HG03108 (cell line): ENCODE data around the gene FOXK1.

Experiments used
- ATAC-seq: cut with Tn5 transposase; IDR thresholded peaks from one replicate; pipeline ENCODE4 v1.9.1; 2021; ENCODE audit warnings: moderate library complexity; ENCODE audit not compliant: unreplicated experiment

Gene FOXK1

DNA sequence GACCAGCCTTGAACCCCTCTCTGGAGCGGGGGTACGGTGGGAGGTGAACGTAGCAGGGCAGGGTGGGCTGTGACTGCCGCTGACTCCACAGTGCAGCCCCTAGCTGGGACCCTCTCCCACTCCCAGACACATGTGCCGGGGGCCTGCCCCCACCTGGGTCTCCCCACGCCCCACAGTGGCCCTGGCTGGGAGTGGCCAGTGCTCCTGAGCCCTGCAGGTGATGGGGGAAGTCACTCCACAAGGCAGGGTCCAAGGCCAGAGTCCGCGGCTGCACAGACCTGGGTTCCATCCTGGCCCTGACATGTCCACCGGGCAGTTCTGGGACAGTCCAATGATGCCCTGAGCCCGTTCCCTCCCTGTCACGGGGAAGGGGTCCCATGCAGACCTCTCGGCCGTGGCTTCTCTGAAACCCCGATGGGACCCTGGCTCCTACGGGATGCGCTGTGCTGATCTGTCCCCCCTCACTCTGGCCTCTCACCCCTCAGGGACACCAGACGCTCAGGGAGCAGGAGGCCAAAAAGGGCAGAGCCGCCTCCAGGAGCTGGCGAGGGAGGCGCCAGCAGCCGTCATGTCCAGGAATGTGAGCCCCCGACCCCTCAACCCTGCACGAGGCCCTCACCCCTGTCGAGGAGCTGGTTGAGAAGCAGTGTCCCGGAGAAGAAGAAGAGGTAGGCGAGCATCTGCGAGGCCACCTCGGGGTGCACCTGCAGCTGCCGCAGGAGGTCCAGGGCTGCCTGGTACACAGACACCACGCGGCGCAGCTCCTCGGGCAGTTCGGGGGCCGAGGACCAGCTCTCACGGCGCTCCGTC lies 133.7 kb downstream of the FOXK1 start:
- no peak for ATAC-seq

DNA sequence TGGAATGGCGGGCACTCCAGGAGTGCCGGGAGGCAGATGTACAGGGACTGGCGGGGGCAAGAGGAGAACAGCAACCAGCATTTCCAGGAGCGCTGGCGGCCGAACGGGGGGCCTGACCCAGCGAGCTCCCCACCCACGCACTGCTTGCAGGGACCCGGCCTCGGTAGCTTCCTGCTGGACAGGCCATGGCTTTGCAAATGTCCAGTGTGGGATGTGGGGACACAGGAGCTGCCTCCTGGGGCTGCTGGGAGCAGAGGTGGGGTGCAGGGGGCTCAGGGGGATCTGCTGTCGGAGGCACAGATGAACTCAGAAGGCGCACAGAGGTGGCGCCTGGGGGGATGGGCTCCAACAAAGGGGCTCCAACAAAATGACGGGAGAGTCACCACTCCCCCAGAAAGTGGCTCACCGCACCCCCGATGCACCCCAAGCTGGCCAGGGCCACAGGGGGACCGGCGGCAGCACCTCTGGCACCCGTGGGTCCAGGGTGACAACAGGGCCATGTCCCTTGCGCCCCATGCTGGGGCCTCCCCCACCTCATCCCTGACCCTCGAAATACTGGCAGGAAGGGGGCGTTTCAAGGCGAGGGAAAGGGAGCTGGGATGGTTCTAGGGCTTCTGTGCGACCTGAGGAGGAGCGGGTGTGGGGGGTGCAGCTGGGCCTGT lies 134.5 kb downstream of the FOXK1 start:
- ATAC-seq: no peak

DNA sequence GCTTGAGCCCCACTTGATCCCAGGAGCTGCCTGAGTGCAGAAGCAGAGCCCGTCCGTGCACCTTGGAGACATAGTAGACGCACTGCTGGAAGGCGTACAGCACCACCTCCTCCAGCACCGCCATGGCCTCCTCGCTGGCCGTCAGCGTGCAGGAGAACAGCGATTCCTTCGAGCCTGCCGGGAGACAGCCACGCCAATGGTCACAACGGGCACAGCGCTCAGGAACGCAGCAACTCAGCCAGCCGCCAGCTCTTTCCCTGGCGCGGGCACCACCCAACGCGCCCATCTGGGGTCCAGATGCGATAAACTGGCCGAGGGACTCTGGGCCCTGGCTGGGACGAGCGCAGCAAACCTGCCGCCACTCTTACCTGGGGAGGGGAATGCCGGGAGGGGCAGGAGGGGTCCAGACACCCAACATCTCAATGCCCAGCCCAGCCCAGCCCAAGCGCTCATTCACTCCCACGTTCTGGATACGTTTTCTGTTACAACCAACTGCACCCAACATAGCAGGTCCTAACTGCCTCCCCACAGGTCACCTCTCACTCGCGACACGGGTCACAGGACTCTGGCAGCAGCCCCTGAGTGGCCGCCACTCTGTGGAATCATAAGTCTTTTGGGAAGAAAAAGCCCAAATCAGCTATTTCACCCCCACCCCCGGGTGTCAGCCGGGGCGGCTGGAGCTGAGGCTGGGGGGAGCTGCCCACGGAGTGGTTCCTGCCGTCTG lies 135.2 kb downstream of the FOXK1 start:
- no peak for ATAC-seq

DNA sequence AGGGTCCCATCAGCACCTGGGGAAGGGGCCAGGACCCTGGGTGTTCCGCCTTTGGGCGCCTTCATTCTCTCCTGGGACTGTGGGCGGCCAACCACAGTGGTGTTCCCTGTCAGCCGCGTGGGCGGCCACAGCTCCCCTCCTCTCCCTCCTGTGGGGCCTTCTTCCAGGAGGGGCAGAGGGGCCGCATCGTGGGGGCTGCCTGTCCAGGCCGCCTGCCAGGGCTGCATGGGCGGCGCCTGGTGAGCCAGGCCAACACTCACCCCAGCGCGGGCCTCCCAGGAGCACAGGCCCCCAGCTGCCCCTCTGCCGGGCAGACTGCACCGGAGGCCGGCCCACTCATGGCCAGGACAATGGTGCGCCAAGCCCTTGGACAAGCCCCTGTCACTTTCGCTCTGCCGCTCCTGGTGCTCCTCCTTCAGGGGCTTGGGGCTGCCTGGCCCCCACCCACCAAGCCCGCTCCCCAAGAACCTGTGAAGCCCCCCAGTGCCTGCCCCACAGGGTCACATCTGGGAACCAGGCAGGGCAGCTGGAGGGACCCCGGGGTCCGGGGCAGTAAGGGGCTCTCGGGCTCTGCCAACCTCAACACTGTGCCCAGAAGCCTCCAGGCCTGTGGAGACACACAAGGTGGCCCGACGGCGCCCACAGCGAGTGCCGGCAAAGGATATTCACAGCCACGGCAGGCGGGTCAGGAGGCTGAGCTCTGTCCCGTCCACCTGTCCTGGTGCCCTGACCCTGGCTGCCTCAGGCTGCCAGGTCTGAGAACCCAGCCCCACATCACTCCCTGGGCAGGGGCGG lies 136.1 kb downstream of the FOXK1 start:
- ATAC-seq: no peak

DNA sequence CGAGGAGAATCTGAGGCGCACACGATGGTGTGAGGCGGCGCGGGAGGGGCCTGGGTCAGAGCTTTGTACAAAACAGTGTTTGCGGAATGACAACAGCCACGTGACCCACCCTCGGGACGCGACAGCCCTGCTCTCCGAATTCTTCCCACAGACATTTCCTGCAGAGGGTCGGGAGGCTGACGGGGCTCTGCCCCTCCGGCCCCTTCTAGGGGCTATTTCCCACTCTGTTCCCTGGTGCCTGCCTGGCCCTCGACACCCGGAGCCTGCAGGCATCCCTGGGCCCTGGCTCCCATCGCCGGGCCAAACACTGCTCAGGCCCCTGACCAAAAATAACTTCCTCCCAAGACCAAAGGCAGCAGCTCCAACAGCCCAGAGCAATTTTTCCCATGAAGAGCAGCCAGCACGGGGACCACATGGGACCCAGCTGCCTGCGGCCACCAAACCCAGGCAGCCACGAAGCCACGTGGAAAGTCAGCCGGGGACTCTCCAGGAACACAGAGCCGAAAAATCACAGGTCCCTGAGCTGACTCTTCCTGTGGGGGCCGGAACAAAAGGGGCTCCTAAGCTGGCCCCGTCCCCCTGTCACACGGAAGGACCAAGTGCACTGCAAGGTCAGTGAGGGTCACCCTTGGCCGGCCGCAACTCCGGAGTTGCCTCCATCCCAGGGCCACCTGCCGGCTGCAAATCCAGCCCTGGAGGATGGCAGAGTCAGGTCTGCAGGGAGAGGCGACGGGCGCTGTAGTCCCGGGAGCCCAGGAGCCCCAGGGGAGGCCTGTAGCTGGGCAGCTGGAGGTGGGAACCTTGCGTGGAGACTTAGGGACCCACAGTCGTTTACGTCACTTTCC lies 137.7 kb downstream of the FOXK1 start:
- ATAC-seq: no peak

DNA sequence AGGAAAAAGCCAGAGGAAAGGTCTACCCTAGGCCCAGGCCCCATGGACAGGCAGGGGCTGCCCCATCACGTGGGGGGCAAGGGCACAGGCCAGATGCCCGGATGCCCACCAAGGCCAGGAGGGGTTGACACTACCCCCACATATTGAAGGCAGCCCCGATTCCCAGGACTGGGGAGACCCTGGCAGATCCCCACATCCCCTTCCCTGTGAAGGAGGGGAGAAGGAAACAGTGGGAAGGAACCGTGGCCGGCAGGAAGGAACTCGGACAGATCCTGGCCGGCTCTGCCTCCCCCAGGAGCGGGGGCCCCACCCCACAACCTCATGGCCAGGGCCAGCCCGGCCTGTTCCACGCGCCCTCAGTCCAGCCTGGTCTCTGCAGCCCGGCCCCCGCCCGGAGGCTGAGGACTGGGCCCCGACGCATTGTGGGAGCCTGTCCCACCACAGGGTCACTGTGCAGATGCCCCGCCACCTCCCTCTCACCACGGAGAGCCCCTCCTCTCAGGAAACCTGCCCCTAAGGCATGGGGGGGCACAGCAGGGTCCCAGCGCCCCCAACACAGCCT lies 138.4 kb downstream of the FOXK1 start:
- no peak for ATAC-seq
